GM23338 (cell line): ENCODE data around the gene SORL1. TPM values are rescaled to one million over a fixed set of nuclear protein-coding genes. Genes with fewer than 3 reads are reported as not detected.

ENCODE experiments used
- ATAC-seq: fragments of 200-7000 bp; cut with Tn5 transposase; 3 replicates; pipeline ENCODE4 v1.9.1; 2020
- DNase-seq: peaks from one replicate; pipeline ENCODE4 v3.0.0-alpha.2; 2015; ENCODE audit warnings: low spot score
- H2AFZ ChIP-seq: fragments of 200-600 bp; sonication (generic); 2 replicates; pipeline ENCODE4 v1.8.0; 2016; ENCODE audit warnings: antibody characterized with exemption, mild to moderate bottlenecking, moderate library complexity
- H3F3A ChIP-seq: fragments of 200-600 bp; sonication (generic); replicated peaks from 2 replicates; pipeline ENCODE4 v1.8.0; 2017; ENCODE audit warnings: antibody characterized with exemption, mixed run types, low read depth
- H3K27ac ChIP-seq: fragments of 200-600 bp; sonication (generic); 2 replicates; pipeline ENCODE4 v1.6.1; 2016; ENCODE audit warnings: low read depth
- H3K27me3 ChIP-seq: fragments of 200-600 bp; sonication (generic); 2 replicates; pipeline ENCODE4 v1.8.0; 2016; ENCODE audit warnings: mild to moderate bottlenecking, mixed run types, moderate library complexity; ENCODE audit not compliant: insufficient read depth
- H3K36me3 ChIP-seq: fragments of 200-600 bp; sonication (generic); 2 replicates; pipeline ENCODE4 v1.8.0; 2016; ENCODE audit warnings: mild to moderate bottlenecking; ENCODE audit not compliant: insufficient read depth
- H3K4me1 ChIP-seq: fragments of 200-600 bp; sonication (generic); 2 replicates; pipeline ENCODE4 v1.8.0; 2016; ENCODE audit warnings: mild to moderate bottlenecking, moderate library complexity; ENCODE audit not compliant: insufficient read depth
- H3K4me2 ChIP-seq: fragments of 200-600 bp; sonication (generic); 2 replicates; pipeline ENCODE4 v1.7.1; 2017; ENCODE audit warnings: mixed run types
- H3K4me3 ChIP-seq: fragments of 200-600 bp; sonication (generic); 2 replicates; pipeline ENCODE4 v1.6.1; 2016; ENCODE audit warnings: mixed run types
- H3K79me2 ChIP-seq: fragments of 200-600 bp; sonication (generic); replicated peaks from 2 replicates; pipeline ENCODE4 v1.8.0; 2017; ENCODE audit warnings: mild to moderate bottlenecking; ENCODE audit not compliant: insufficient read depth
- H3K9me2 ChIP-seq: fragments of 200-600 bp; sonication (generic); 2 replicates; pipeline ENCODE4 v1.8.0; 2017; ENCODE audit not compliant: insufficient read depth
- H4K20me1 ChIP-seq: fragments of 200-600 bp; sonication (generic); replicated peaks from 2 replicates; pipeline ENCODE4 v1.8.0; 2017; ENCODE audit warnings: mild to moderate bottlenecking; ENCODE audit not compliant: insufficient read depth
- H3K27ac Mint-ChIP-seq: 2 replicates; pipeline ENCODE4 v1.8.0; 2020; ENCODE audit warnings: inconsistent platforms, mild to moderate bottlenecking, moderate library complexity, mixed read lengths
- H3K27me3 Mint-ChIP-seq: 3 replicates; pipeline ENCODE4 v1.8.0; 2022; ENCODE audit warnings: low read depth, mild to moderate bottlenecking, moderate library complexity, mixed read lengths, inconsistent platforms; ENCODE audit not compliant: insufficient read depth, poor library complexity
- H3K36me3 Mint-ChIP-seq: 3 replicates; pipeline ENCODE4 v1.8.0; 2021; ENCODE audit warnings: low read depth, mild to moderate bottlenecking, inconsistent platforms, moderate library complexity, mixed read lengths
- H3K4me1 Mint-ChIP-seq: 3 replicates; pipeline ENCODE4 v1.8.0; 2020; ENCODE audit warnings: mild to moderate bottlenecking, inconsistent platforms, mixed read lengths
- H3K4me3 Mint-ChIP-seq: 3 replicates; pipeline ENCODE4 v1.8.0; 2021; ENCODE audit warnings: moderate library complexity, mild to moderate bottlenecking, inconsistent platforms, mixed read lengths
- H3K9me3 Mint-ChIP-seq: 3 replicates; pipeline ENCODE4 v1.8.0; 2020; ENCODE audit warnings: moderate library complexity, mild to moderate bottlenecking, inconsistent platforms, mixed read lengths
- EZH2 ChIP-seq: fragments of 200-600 bp; sonication (generic); IDR thresholded peaks from one replicate; pipeline ENCODE4 v1.8.0; 2017; ENCODE audit warnings: antibody characterized with exemption, mild to moderate bottlenecking, low read depth; ENCODE audit not compliant: unreplicated experiment
- STAT1 ChIP-seq: IDR thresholded peaks from one replicate; pipeline ENCODE4 v1.6.1; 2016; ENCODE audit warnings: antibody characterized with exemption; ENCODE audit not compliant: unreplicated experiment
- ZNF331 ChIP-seq: fragments of 250-450 bp; sonication (Bioruptor Pico); IDR thresholded peaks from 2 replicates; pipeline ENCODE4 v1.5.0; 2020; ENCODE audit warnings: low read depth, mild to moderate bottlenecking, moderate library complexity
- polyA plus RNA-seq: library from polyadenylated mRNA; unstranded; fragments of >200 nt; fragmentation: Nextera tagmentation; extraction: Ambion mirVana; gene quantifications from 2 replicates; pipeline ENCODE4 v1.2.1, GENCODE V29; 2016
- total RNA-seq: library from RNA; depleted of rRNA; stranded (reverse); fragments of >200 nt; shearing (Covaris generic); gene quantifications from 2 replicates; pipeline ENCODE4 v1.2.3, GENCODE V29; 2014
- TF ChIP-seq, protein P1 (sequence below): fragments of 250-450 bp; sonication (Bioruptor Pico); IDR thresholded peaks from 2 replicates; pipeline ENCODE4 v1.5.0; 2020; ENCODE audit warnings: mild to moderate bottlenecking, moderate library complexity
- TF ChIP-seq, protein P2 (sequence below), 2 experiments: fragments of 200-600 bp in 1 of 2; sonication (generic) in 1 of 2; conservative IDR thresholded peaks; 2 replicates each; pipeline versions ENCODE4 v1.5.1 to v1.6.1; 2016 to 2017; ENCODE audit warnings: antibody characterized with exemption in 2 of 2, low read depth in 2 of 2, mild to moderate bottlenecking in 2 of 2, moderate library complexity in 1 of 2
- TF ChIP-seq, protein P3 (sequence below): IDR thresholded peaks from one replicate; pipeline ENCODE4 v1.6.1; 2018; ENCODE audit warnings: antibody characterized with exemption; ENCODE audit not compliant: unreplicated experiment
- TF ChIP-seq, protein P4 (sequence below): IDR thresholded peaks from 2 replicates; pipeline ENCODE4 v1.6.1; 2016; ENCODE audit warnings: antibody characterized with exemption

The SORL1 gene
- total and polyA plus RNA-seq, 2 experiments from 2014 or later = 23.0 to 78.8 TPM

DNA sequence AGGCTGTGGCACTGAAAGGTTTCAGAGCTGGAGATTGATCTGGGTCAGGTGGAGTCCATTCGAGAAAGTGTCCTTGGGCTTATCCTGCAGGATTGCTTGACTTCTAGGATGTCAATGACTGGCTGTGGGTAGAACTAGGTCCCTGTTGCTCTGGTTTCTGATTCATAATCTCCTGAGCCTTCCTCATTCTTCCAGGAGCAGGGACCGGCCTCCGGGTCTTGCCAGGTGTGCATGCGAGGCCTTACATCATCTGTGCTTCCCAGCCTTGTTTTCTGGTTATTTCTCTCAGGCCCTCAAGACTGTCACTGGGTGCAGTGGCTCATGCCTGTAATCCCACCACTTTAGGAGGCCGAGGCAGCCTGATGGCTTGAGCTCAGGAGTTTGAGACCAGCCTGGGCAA, 33.9 kb downstream of the SORL1 start:
- peaks cover 6% of the 10 kb centered on the region for H3K27me3 Mint-ChIP-seq
- Histone ChIP-seq H3K27ac (no peak overlapping the region), H3K36me3 (peaks cover 10% of the 10 kb centered on the region; the same call in 1 of the 2 replicates), H3K27me3 (no peaks in the 10 kb centered on the region), H3K4me1 (peaks cover 10% of the 10 kb centered on the region; the same call in 1 of the 2 replicates), H3K9me2 (no peaks in the 10 kb centered on the region), H3K4me3 (no peak overlapping the region), H2AFZ (no peak overlapping the region), H3K79me2 (peaks cover 34% of the 10 kb centered on the region), H3F3A (no peaks in the 10 kb centered on the region; the same call in 1 of the 2 replicates), H4K20me1 (no peaks in the 10 kb centered on the region; the same call in 1 of the 2 replicates), H3K4me2 (no peak overlapping the region)
- no peak for DNase-seq
- no peaks in the 10 kb centered on the region for H3K9me3 Mint-ChIP-seq
- H3K27ac Mint-ChIP-seq = peak overlapping the region; percentile 41; the same call in 1 of the 2 replicates
- ATAC-seq = no peak
- TF ChIP-seq, protein P1, sequence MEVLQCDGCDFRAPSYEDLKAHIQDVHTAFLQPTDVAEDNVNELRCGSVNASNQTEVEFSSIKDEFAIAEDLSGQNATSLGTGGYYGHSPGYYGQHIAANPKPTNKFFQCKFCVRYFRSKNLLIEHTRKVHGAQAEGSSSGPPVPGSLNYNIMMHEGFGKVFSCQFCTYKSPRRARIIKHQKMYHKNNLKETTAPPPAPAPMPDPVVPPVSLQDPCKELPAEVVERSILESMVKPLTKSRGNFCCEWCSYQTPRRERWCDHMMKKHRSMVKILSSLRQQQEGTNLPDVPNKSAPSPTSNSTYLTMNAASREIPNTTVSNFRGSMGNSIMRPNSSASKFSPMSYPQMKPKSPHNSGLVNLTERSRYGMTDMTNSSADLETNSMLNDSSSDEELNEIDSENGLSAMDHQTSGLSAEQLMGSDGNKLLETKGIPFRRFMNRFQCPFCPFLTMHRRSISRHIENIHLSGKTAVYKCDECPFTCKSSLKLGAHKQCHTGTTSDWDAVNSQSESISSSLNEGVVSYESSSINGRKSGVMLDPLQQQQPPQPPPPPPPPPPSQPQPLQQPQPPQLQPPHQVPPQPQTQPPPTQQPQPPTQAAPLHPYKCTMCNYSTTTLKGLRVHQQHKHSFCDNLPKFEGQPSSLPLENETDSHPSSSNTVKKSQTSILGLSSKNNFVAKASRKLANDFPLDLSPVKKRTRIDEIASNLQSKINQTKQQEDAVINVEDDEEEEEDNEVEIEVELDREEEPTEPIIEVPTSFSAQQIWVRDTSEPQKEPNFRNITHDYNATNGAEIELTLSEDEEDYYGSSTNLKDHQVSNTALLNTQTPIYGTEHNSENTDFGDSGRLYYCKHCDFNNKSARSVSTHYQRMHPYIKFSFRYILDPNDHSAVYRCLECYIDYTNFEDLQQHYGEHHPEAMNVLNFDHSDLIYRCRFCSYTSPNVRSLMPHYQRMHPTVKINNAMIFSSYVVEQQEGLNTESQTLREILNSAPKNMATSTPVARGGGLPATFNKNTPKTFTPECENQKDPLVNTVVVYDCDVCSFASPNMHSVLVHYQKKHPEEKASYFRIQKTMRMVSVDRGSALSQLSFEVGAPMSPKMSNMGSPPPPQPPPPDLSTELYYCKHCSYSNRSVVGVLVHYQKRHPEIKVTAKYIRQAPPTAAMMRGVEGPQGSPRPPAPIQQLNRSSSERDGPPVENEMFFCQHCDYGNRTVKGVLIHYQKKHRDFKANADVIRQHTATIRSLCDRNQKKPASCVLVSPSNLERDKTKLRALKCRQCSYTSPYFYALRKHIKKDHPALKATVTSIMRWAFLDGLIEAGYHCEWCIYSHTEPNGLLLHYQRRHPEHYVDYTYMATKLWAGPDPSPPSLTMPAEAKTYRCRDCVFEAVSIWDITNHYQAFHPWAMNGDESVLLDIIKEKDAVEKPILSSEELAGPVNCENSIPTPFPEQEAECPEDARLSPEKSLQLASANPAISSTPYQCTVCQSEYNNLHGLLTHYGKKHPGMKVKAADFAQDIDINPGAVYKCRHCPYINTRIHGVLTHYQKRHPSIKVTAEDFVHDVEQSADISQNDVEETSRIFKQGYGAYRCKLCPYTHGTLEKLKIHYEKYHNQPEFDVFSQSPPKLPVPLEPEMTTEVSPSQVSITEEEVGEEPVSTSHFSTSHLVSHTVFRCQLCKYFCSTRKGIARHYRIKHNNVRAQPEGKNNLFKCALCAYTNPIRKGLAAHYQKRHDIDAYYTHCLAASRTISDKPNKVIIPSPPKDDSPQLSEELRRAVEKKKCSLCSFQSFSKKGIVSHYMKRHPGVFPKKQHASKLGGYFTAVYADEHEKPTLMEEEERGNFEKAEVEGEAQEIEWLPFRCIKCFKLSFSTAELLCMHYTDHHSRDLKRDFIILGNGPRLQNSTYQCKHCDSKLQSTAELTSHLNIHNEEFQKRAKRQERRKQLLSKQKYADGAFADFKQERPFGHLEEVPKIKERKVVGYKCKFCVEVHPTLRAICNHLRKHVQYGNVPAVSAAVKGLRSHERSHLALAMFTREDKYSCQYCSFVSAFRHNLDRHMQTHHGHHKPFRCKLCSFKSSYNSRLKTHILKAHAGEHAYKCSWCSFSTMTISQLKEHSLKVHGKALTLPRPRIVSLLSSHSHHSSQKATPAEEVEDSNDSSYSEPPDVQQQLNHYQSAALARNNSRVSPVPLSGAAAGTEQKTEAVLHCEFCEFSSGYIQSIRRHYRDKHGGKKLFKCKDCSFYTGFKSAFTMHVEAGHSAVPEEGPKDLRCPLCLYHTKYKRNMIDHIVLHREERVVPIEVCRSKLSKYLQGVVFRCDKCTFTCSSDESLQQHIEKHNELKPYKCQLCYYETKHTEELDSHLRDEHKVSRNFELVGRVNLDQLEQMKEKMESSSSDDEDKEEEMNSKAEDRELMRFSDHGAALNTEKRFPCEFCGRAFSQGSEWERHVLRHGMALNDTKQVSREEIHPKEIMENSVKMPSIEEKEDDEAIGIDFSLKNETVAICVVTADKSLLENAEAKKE (CRISPR knock-in tag) = no peak
- TF ChIP-seq, protein P2, sequence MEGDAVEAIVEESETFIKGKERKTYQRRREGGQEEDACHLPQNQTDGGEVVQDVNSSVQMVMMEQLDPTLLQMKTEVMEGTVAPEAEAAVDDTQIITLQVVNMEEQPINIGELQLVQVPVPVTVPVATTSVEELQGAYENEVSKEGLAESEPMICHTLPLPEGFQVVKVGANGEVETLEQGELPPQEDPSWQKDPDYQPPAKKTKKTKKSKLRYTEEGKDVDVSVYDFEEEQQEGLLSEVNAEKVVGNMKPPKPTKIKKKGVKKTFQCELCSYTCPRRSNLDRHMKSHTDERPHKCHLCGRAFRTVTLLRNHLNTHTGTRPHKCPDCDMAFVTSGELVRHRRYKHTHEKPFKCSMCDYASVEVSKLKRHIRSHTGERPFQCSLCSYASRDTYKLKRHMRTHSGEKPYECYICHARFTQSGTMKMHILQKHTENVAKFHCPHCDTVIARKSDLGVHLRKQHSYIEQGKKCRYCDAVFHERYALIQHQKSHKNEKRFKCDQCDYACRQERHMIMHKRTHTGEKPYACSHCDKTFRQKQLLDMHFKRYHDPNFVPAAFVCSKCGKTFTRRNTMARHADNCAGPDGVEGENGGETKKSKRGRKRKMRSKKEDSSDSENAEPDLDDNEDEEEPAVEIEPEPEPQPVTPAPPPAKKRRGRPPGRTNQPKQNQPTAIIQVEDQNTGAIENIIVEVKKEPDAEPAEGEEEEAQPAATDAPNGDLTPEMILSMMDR (conservative IDR thresholded peaks at IDR 0.05; ENCODE audit: low read depth in 2 of 2) = no peak
- TF ChIP-seq, protein P3, sequence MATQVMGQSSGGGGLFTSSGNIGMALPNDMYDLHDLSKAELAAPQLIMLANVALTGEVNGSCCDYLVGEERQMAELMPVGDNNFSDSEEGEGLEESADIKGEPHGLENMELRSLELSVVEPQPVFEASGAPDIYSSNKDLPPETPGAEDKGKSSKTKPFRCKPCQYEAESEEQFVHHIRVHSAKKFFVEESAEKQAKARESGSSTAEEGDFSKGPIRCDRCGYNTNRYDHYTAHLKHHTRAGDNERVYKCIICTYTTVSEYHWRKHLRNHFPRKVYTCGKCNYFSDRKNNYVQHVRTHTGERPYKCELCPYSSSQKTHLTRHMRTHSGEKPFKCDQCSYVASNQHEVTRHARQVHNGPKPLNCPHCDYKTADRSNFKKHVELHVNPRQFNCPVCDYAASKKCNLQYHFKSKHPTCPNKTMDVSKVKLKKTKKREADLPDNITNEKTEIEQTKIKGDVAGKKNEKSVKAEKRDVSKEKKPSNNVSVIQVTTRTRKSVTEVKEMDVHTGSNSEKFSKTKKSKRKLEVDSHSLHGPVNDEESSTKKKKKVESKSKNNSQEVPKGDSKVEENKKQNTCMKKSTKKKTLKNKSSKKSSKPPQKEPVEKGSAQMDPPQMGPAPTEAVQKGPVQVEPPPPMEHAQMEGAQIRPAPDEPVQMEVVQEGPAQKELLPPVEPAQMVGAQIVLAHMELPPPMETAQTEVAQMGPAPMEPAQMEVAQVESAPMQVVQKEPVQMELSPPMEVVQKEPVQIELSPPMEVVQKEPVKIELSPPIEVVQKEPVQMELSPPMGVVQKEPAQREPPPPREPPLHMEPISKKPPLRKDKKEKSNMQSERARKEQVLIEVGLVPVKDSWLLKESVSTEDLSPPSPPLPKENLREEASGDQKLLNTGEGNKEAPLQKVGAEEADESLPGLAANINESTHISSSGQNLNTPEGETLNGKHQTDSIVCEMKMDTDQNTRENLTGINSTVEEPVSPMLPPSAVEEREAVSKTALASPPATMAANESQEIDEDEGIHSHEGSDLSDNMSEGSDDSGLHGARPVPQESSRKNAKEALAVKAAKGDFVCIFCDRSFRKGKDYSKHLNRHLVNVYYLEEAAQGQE = no peak
- TF ChIP-seq, protein P4, sequence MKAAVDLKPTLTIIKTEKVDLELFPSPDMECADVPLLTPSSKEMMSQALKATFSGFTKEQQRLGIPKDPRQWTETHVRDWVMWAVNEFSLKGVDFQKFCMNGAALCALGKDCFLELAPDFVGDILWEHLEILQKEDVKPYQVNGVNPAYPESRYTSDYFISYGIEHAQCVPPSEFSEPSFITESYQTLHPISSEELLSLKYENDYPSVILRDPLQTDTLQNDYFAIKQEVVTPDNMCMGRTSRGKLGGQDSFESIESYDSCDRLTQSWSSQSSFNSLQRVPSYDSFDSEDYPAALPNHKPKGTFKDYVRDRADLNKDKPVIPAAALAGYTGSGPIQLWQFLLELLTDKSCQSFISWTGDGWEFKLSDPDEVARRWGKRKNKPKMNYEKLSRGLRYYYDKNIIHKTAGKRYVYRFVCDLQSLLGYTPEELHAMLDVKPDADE = no peak
- TF ChIP-seq EZH2 (no peak), ZNF331 (CRISPR knock-in tag) (no peak), STAT1 (no peak)
- H3K4me1 Mint-ChIP-seq = peaks cover 20% of the 10 kb centered on the region
- H3K36me3 Mint-ChIP-seq = peaks cover 42% of the 10 kb centered on the region
- no peak overlapping the region for H3K4me3 Mint-ChIP-seq
